CD4-positive, alpha-beta T cell treated with Interleukin-4 for 4 hours (primary cell): ENCODE results near the gene PPM1H.
"Not testable (repeated sequence)": the region's sequence is repeated elsewhere in the genome, so short reads cannot be mapped to it uniquely, and the experiment has no call there.

Source experiments
- DNase-seq: peaks from one replicate; pipeline ENCODE4 v3.0.0-alpha.2; 2020

Gene PPM1H

GRCh38 chr12:62668782-62669181 lies 266.2 kb downstream of the PPM1H start:
- no peak for DNase-seq

- DNase-seq, result not testable (repeated sequence)
Observed at GRCh38 chr12:62664951-62665350, 270.0 kb downstream of the PPM1H start.

GRCh38 chr12:62660756-62661155 lies 274.2 kb downstream of the PPM1H start:
- no peak for DNase-seq

- DNase-seq, result no peak
Observed at GRCh38 chr12:62659453-62660295, 275.3 kb downstream of the PPM1H start.

GRCh38 chr12:62658910-62659309 lies 276.0 kb downstream of the PPM1H start:
- DNase-seq, result no peak

- DNase-seq, result no peak
Observed at GRCh38 chr12:62657363-62657632, 277.7 kb downstream of the PPM1H start.

- DNase-seq, result no peak
Observed at GRCh38 chr12:62656591-62657362, 278.2 kb downstream of the PPM1H start.

- no peak for DNase-seq
Observed at GRCh38 chr12:62655666-62656151, 279.2 kb downstream of the PPM1H start.

- no peak for DNase-seq
Observed at GRCh38 chr12:62654326-62655241, 280.4 kb downstream of the PPM1H start.

GRCh38 chr12:62653740-62654139 lies 281.2 kb downstream of the PPM1H start:
- DNase-seq, result no peak

GRCh38 chr12:62653304-62653703 lies 281.6 kb downstream of the PPM1H start:
- DNase-seq, result no peak

GRCh38 chr12:62651138-62651537 lies 283.8 kb downstream of the PPM1H start:
- no peak for DNase-seq

- no peak for DNase-seq
Observed at GRCh38 chr12:62649412-62650138, 285.4 kb downstream of the PPM1H start.

GRCh38 chr12:62647586-62647985 lies 287.4 kb downstream of the PPM1H start:
- DNase-seq, result no peak

GRCh38 chr12:62646566-62646965 lies 288.4 kb downstream of the PPM1H start:
- DNase-seq, result no peak

GRCh38 chr12:62643486-62643885 lies 291.5 kb downstream of the PPM1H start:
- DNase-seq, result no peak

GRCh38 chr12:62642486-62642885 lies 292.5 kb downstream of the PPM1H start:
- no peak for DNase-seq

- peak; percentile 70 for DNase-seq
Observed at GRCh38 chr12:62640910-62641448, 294.0 kb downstream of the PPM1H start.

- no peak for DNase-seq
Observed at GRCh38 chr12:62637679-62638078, 297.3 kb downstream of the PPM1H start.

- no peak for DNase-seq
Observed at GRCh38 chr12:62635649-62636048, 299.3 kb downstream of the PPM1H start.

- no peak for DNase-seq
Observed at GRCh38 chr12:62632411-62632918, 302.5 kb downstream of the PPM1H start.
